Uterus (tissue), 2 donors: ENCODE measurements around the gene IGFBP4.

ENCODE experiments used
- CTCF ChIP-seq, 4 experiments: fragments of 200-600 bp in 2 of 4; fragments of 450-650 bp in 2 of 4; sonication (generic) in 2 of 4; IDR thresholded peaks; one replicate each; pipeline ENCODE4 v1.5.1; 2016 to 2019; ENCODE audit warnings: antibody characterized with exemption in 4 of 4, mild to moderate bottlenecking in 2 of 4, moderate library complexity in 1 of 4
- POLR2A ChIP-seq, 2 donors: fragments of 450-650 bp; IDR thresholded peaks; one replicate each; pipeline ENCODE4 v1.6.1; 2016; ENCODE audit warnings: antibody characterized with exemption in 2 of 2, mild to moderate bottlenecking in 1 of 2, moderate library complexity in 1 of 2

GRCh38 chr17:40417258-40417608 lies 26.0 kb upstream of the IGFBP4 start:
- TF ChIP-seq POLR2A (IDR thresholded peaks at IDR 0.05) = no peak
- no peak for TF ChIP-seq CTCF (IDR thresholded peaks at IDR 0.05)
